ENCODE measurements around the gene FCGR2B. TPM values are rescaled to one million over a fixed set of nuclear protein-coding genes. Genes with fewer than 3 reads are reported as not detected.
"Not testable (repeated sequence)": the region's sequence is repeated elsewhere in the genome, so short reads cannot be mapped to it uniquely, and the experiment has no call there.

FCGR2B gene
- total RNA-seq, 2 experiments from 2014 or later = not detected

DNA sequence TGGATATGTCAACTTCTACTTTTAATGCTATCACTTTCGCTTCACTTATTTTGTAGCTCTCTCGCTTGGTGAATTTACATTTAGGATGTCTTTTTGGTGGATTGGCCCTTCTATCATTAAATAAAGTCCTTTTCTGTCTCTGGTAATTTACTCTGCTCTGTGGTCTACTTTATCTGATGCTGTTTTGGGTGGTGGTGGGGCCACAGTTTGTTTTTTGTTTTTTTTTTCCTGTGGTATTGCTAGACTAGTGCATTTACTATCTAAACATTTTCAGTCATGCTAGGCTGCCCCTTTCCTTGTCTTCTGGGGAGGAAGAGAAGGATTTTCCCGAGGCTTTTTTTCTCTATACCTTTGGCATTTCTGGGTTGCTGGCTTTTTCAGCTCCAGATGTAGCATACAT is 26.0 kb downstream of the FCGR2B start:
- H3K9me3 Mint-ChIP-seq (ENCODE audit: insufficient read depth) = no peaks in the 10 kb centered on the region
- POLR2A ChIA-PET = no interaction called here
- DNase-seq = no peak
- no peak overlapping the region for H3K27ac Mint-ChIP-seq
- no peaks in the 10 kb centered on the region for H3K36me3 Mint-ChIP-seq (ENCODE audit: low read depth)
- no peak for ATAC-seq
- peaks cover 24% of the 10 kb centered on the region for H3K27me3 Mint-ChIP-seq (ENCODE audit: low read depth)
- no peak overlapping the region for H3K4me3 Mint-ChIP-seq
- no peaks in the 10 kb centered on the region for H3K4me1 Mint-ChIP-seq (ENCODE audit: low read depth)
- CTCF ChIA-PET = no interaction called here

DNA sequence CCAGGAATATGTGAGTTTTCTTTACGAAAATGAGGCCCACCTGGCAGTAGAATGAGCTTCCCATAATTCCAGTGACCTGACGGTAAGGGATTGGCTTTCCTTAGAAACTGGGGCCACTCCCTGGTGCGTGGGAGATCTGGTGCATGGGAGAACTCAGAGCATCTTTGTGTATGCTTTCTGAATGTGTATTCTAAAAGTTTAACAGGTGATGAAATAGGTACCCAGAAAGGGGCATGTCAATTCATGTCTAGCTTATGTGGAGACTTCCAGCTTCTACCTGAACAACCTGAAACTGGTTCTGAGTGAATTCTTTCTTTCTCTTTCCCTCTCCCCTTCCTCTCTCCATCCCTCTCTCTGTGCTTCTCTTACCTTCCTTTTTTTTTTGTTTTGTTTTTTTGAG is 28.9 kb downstream of the FCGR2B start:
- CTCF ChIA-PET = interaction anchor here (1.1 kb wide), 1 partner anchor 47 kb away, joined by 3 read pairs; no protein-coding TSS in a partner anchor
- Mint-ChIP-seq H3K4me3 (no peak overlapping the region), H3K4me1 (ENCODE audit: low read depth) (no peaks in the 10 kb centered on the region), H3K27me3 (ENCODE audit: low read depth) (peaks cover 39% of the 10 kb centered on the region), H3K36me3 (ENCODE audit: low read depth) (no peaks in the 10 kb centered on the region), H3K9me3 (ENCODE audit: insufficient read depth) (no peaks in the 10 kb centered on the region), H3K27ac (no peak overlapping the region)
- POLR2A ChIA-PET = no interaction called here
- ATAC-seq (no peak), DNase-seq (no peak)

DNA sequence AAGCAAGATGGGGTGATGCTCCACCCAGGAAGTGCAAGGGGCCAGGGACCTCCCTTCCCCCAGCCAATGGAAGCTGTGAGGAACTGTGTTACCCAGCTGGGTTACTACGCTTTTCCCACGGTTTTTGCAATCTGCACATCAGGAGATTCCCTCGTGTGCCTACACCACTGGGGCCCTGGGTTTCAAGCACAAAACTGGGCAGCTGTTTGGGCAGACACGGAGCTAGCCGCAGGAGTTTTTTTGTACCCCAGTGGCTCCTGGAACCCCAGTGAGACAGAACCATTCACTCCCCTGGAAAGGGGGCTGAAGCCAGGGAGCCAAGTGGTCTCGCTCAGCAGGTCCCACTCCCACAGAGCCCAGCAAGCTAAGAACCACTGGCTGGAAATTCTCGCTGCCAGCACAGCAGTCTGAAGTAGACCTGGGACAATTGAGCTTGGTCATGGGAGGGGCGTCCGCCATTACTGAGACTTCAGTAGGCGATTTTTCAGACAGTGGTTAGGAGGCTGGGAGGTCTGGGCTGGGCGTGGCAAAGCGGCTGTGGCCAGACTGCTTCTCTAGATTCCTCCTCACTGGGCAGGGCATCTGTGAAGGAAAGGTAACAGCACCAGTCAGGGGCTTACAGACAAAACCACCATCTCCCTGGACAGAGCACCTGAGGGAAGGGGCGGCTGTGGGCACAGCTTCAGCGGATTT is 30.2 kb downstream of the FCGR2B start:
- CTCF ChIA-PET, DNase-seq: not testable (repeated sequence)
- H3K27me3 Mint-ChIP-seq (ENCODE audit: low read depth) = peaks cover 44% of the 10 kb centered on the region

GRCh38 chr1:161698302-161698701 is 35.4 kb downstream of the FCGR2B start:
- DNase-seq; POLR2A ChIA-PET; CTCF ChIA-PET; H3K4me3 Mint-ChIP-seq; H3K9me3 Mint-ChIP-seq (ENCODE audit: insufficient read depth); ATAC-seq; H3K27ac Mint-ChIP-seq; H3K36me3 Mint-ChIP-seq (ENCODE audit: low read depth); H3K4me1 Mint-ChIP-seq (ENCODE audit: low read depth): not testable (repeated sequence)
- H3K27me3 Mint-ChIP-seq (ENCODE audit: low read depth) = peaks cover 49% of the 10 kb centered on the region

More for the DNA sequence above, 30.2 kb downstream of the FCGR2B start:
- H3K4me1 Mint-ChIP-seq (ENCODE audit: low read depth); H3K36me3 Mint-ChIP-seq (ENCODE audit: low read depth); H3K9me3 Mint-ChIP-seq (ENCODE audit: insufficient read depth); ATAC-seq; H3K4me3 Mint-ChIP-seq; POLR2A ChIA-PET; H3K27ac Mint-ChIP-seq: not testable (repeated sequence)

DNA sequence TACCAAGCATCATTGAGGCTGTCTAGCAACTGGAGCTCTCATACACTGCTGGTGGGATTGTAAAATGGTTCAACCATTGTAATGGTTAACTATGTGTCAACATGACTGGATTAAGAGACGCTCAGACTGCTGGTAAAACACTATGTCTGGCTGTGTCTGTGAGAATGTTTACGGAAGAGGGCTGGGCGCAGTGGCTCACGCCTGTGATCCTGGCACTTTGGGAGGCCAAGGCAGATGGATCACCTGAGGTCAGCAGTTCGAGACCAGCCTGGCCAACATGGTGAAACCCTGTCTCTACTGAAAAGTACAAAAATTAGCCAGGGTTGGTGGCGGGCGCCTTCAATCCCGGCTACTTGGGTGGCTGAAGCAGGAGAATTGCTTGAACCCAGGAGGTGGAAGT is 39.3 kb downstream of the FCGR2B start:
- ChIA-PET POLR2A (no interaction called here), CTCF (no interaction called here)
- ATAC-seq (no peak), DNase-seq (no peak)
- Mint-ChIP-seq H3K27ac (no peak overlapping the region), H3K27me3 (ENCODE audit: low read depth) (peaks cover 22% of the 10 kb centered on the region), H3K4me3 (no peak overlapping the region), H3K9me3 (ENCODE audit: insufficient read depth) (no peaks in the 10 kb centered on the region), H3K36me3 (ENCODE audit: low read depth) (no peaks in the 10 kb centered on the region), H3K4me1 (ENCODE audit: low read depth) (no peaks in the 10 kb centered on the region)

DNA sequence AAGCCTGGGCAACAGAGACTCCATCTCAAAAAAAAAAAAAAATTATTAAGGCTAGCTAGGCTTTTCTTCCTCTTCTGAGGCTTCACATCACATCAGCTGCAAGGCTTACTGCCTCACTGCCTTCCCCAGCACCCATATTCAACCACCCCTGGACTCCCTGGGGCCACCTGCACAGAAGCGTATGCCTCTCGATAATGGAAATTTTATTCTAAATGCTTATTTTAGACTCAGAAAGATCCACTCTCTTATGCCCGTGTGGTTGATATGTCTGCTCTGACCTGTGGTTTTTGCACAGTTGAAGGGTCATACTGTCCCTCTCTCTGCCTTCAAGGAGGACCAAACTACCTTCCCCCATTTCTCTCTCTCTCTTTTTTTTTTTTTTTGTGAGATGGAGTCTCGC is 42.6 kb downstream of the FCGR2B start:
- ChIA-PET POLR2A (no interaction called here), CTCF (no interaction called here)
- Mint-ChIP-seq H3K4me3 (no peak overlapping the region), H3K27ac (no peak overlapping the region), H3K9me3 (ENCODE audit: insufficient read depth) (no peaks in the 10 kb centered on the region), H3K27me3 (ENCODE audit: low read depth) (peaks cover 15% of the 10 kb centered on the region), H3K36me3 (ENCODE audit: low read depth) (no peaks in the 10 kb centered on the region), H3K4me1 (ENCODE audit: low read depth) (no peaks in the 10 kb centered on the region)
- no peak for DNase-seq
- ATAC-seq = no peak

- CTCF ChIA-PET = no interaction called here
- H3K36me3 Mint-ChIP-seq (ENCODE audit: low read depth) = no peaks in the 10 kb centered on the region
- DNase-seq = no peak
- no peak overlapping the region for H3K4me3 Mint-ChIP-seq
- no peaks in the 10 kb centered on the region for H3K9me3 Mint-ChIP-seq (ENCODE audit: insufficient read depth)
- POLR2A ChIA-PET = no interaction called here
- peaks cover 13% of the 10 kb centered on the region for H3K27me3 Mint-ChIP-seq (ENCODE audit: low read depth)
- H3K27ac Mint-ChIP-seq = no peak overlapping the region
- H3K4me1 Mint-ChIP-seq (ENCODE audit: low read depth) = no peaks in the 10 kb centered on the region
- ATAC-seq = no peak
These were observed 43.2 kb downstream of the FCGR2B start for GRCh38 chr1:161706113-161706481.

DNA sequence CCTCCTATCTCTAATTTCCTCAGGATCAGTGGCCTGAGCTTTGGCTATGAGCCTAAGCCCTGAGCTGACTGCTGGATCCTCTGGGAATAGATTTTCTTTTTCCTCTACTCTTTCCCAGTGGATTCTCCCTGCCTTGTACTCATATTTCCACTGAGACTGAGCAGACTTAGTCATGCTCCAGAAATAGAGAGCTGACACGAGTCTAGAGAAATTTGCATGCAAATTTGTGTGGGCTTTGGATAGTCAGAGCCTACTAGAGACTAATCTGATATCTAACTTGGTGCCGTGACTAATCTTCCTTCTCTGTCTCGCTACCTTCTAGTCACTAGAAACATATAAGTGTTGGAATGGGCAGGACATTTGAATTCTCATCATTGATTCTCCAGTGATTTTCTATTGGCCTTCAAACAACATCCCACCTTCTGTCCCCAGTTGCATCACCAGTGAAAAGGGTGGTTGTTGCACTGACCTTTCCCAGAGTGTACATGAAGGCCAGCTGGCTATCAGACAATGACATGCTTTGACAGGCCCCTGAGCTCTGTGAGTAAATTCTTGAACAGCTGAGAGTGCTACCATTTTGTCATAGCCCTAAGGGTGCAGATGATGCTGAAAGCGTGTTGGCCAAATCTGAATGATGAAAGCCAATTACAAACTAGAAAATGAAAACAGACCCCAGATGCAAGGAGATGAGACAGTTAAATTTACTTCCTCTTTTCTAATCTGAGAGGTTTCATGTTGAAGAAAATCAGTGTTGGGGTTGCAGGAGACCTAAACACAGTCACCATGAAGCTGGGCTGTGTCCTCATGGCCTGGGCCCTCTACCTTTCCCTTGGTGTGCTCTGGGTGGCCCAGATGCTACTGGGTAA is 43.8 kb downstream of the FCGR2B start, which contains the start of gene FCRLA:
TSS of gene FCRLA (plus strand) at position 748 of the 866 bp plus-strand sequence. CDS start at position 784, 36 bp downstream.
- H3K27me3 Mint-ChIP-seq (ENCODE audit: low read depth) = peaks cover 13% of the 10 kb centered on the region
- H3K9me3 Mint-ChIP-seq (ENCODE audit: insufficient read depth) = no peaks in the 10 kb centered on the region
- CTCF ChIA-PET = interaction anchor here (1.4 kb wide), 1 partner anchor 35 kb away, joined by 6 read pairs; no protein-coding TSS in a partner anchor
- DNase-seq (no peak), ATAC-seq (no peak)
- POLR2A ChIA-PET = interaction anchor here (0.6 kb wide), 1 partner anchor 16 kb away, joined by 3 read pairs; no protein-coding TSS in a partner anchor
- H3K4me1 Mint-ChIP-seq (ENCODE audit: low read depth) = peaks cover 2% of the 10 kb centered on the region
- no peaks in the 10 kb centered on the region for H3K36me3 Mint-ChIP-seq (ENCODE audit: low read depth)
- no peak within 1 kb of the TSS for H3K27ac Mint-ChIP-seq
- no peak within 1 kb of the TSS for H3K4me3 Mint-ChIP-seq

DNA sequence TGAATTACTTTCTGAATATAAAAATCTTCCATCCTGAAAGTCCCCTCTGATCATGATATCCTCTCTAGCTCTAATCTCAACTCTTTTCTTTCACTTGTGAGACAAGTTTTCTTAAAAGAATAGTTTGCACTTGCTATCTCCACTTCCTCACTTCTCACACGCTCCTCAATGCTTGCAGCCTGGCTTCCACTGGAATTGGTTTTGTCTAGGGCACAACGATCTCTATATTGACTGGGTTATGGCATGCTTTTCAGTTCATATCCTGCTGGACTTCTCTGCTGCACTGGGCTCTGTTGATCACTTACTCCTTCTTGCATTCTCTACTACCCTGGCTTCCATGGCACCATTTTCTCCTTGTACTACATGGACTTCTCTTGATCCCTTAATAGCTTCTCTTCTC is 44.6 kb downstream of the FCGR2B start:
- POLR2A ChIA-PET = no interaction called here
- Mint-ChIP-seq H3K27ac (no peak overlapping the region), H3K4me1 (ENCODE audit: low read depth) (peaks cover 7% of the 10 kb centered on the region), H3K36me3 (ENCODE audit: low read depth) (no peaks in the 10 kb centered on the region), H3K27me3 (ENCODE audit: low read depth) (peaks cover 16% of the 10 kb centered on the region), H3K4me3 (no peak overlapping the region), H3K9me3 (ENCODE audit: insufficient read depth) (no peaks in the 10 kb centered on the region)
- DNase-seq (no peak), ATAC-seq (no peak)
- CTCF ChIA-PET = interaction anchor here (1.1 to 1.4 kb wide), 2 partner anchors 11 to 34 kb away, joined by 3 to 6 read pairs; no protein-coding TSS in a partner anchor

DNA sequence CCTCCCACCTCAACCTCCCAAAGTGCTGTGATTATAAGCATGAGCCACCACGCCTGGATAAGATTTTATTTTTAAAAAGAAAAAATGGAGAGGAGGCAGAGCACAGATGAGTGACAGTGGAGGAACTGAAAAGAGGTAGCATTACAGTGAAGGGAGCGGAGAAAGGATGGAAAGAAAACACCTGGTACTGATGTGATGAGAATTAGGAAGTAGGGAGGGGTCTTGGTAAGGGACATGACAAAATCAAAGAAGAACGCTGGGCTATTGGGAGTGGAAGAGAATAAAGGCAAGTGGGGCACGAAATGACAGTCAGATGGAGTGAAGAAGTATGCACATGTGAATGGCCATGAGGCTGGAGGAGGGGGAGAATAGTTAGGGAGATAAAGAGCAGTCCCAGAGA is 46.4 kb downstream of the FCGR2B start:
- H3K36me3 Mint-ChIP-seq (ENCODE audit: low read depth) = no peaks in the 10 kb centered on the region
- H3K9me3 Mint-ChIP-seq (ENCODE audit: insufficient read depth) = no peaks in the 10 kb centered on the region
- peaks cover 14% of the 10 kb centered on the region for H3K27me3 Mint-ChIP-seq (ENCODE audit: low read depth)
- H3K4me1 Mint-ChIP-seq (ENCODE audit: low read depth) = peaks cover 7% of the 10 kb centered on the region
- DNase-seq (no peak), ATAC-seq (no peak)
- no peak overlapping the region for H3K27ac Mint-ChIP-seq
- POLR2A ChIA-PET = no interaction called here
- CTCF ChIA-PET = interaction anchor here (1.0 kb wide), 1 partner anchor 33 kb away, joined by 5 read pairs; no protein-coding TSS in a partner anchor
- no peak overlapping the region for H3K4me3 Mint-ChIP-seq

DNA sequence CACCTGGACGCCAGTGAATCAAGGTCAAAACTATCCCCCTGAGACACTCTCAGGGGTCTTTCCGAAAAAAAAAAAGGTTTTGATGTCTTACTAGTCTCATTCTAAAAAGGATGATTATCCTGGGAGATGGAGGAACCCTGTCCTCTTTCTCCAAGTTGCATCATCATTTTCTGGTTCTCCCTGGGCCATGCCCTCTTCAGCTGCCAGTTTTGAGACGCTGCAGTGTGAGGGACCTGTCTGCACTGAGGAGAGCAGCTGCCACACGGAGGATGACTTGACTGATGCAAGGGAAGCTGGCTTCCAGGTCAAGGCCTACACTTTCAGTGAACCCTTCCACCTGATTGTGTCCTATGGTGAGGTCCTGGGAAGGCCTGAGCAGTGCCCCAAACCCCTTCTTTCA is 47.6 kb downstream of the FCGR2B start:
- no peaks in the 10 kb centered on the region for H3K9me3 Mint-ChIP-seq (ENCODE audit: insufficient read depth)
- H3K27ac Mint-ChIP-seq = no peak overlapping the region
- H3K27me3 Mint-ChIP-seq (ENCODE audit: low read depth) = peaks cover 23% of the 10 kb centered on the region
- ChIA-PET CTCF (no interaction called here), POLR2A (no interaction called here)
- DNase-seq (no peak), ATAC-seq (no peak)
- H3K4me1 Mint-ChIP-seq (ENCODE audit: low read depth) = peaks cover 7% of the 10 kb centered on the region
- H3K36me3 Mint-ChIP-seq (ENCODE audit: low read depth) = no peaks in the 10 kb centered on the region
- no peak overlapping the region for H3K4me3 Mint-ChIP-seq

Measured in activated CD8-positive, alpha-beta T cell treated with anti-CD3 and anti-CD28 coated beads, Interleukin-2, amount 10 ng/mL, durations not matched to agents 7 days and 5 days (primary cell).